ENCODE measurements around the gene CCDC197. TPM values are rescaled to one million over a fixed set of nuclear protein-coding genes. Genes with fewer than 3 reads are reported as not detected.

The CCDC197 gene
- polyA plus RNA-seq, 1 donor: 0.13 TPM

Other genes with a start within 250 kb of the CCDC197 start
- 3.5 TPM for gene PRIMA1, start 208.8 kb upstream of the CCDC197 start, polyA plus RNA-seq (ENCODE audit: insufficient read length)
- gene FAM181A, start 70.0 kb upstream of the CCDC197 start, polyA plus RNA-seq (ENCODE audit: insufficient read length): not detected
- gene ASB2, start 20.7 kb upstream of the CCDC197 start, polyA plus RNA-seq (ENCODE audit: insufficient read length): 38.2 TPM
- gene OTUB2, start 29.0 kb downstream of the CCDC197 start, polyA plus RNA-seq (ENCODE audit: insufficient read length): 0.49 TPM
- gene DDX24, start 83.9 kb downstream of the CCDC197 start, polyA plus RNA-seq (ENCODE audit: insufficient read length): 84.1 TPM
- gene IFI27L1, start 84.0 kb downstream of the CCDC197 start, polyA plus RNA-seq (ENCODE audit: insufficient read length): 12.2 TPM
- 2.4 TPM for gene IFI27, start 113.4 kb downstream of the CCDC197 start, polyA plus RNA-seq (ENCODE audit: insufficient read length)
- gene IFI27L2, start 132.3 kb downstream of the CCDC197 start, polyA plus RNA-seq (ENCODE audit: insufficient read length): 9.8 TPM
- 0.13 TPM for gene PPP4R4, start 177.0 kb downstream of the CCDC197 start, polyA plus RNA-seq (ENCODE audit: insufficient read length)